Mesodermal cell (in vitro differentiated cells): ENCODE measurements around the gene ARMS2.

Source experiments
- H3K27ac ChIP-seq: 2 replicates; pipeline ENCODE4 v1.7.0; 2013; ENCODE audit warnings: mild to moderate bottlenecking, low read depth, low read length, moderate library complexity; ENCODE audit not compliant: severe bottlenecking
- H3K36me3 ChIP-seq: 2 replicates; pipeline ENCODE4 v1.7.1; 2013; ENCODE audit warnings: mild to moderate bottlenecking, low read length, moderate library complexity; ENCODE audit not compliant: control insufficient read depth, insufficient read depth
- H3K4me1 ChIP-seq: one replicate; pipeline ENCODE4 v1.7.1; 2013; ENCODE audit warnings: mild to moderate bottlenecking, low read length; ENCODE audit not compliant: insufficient read depth, control insufficient read depth, poor library complexity, severe bottlenecking
- H3K4me3 ChIP-seq: 2 replicates; pipeline ENCODE4 v1.7.0; 2013; ENCODE audit warnings: low read length, control low read depth, mild to moderate bottlenecking; ENCODE audit not compliant: insufficient read depth, poor library complexity, severe bottlenecking; ENCODE audit errors: extremely low read depth
- H3K9me3 ChIP-seq: 2 replicates; pipeline ENCODE4 v1.7.1; 2013; ENCODE audit warnings: mild to moderate bottlenecking, low read length, moderate library complexity; ENCODE audit not compliant: control insufficient read depth
- WGBS, 2 experiments: methylation state at CpG; one replicate each; pipeline ENCODE4 v1.1.5; 2013; ENCODE audit warnings: missing lambda C conversion rate in 2 of 2; ENCODE audit not compliant: insufficient coverage in 2 of 2; 5-methylcytosine and 5-hydroxymethylcytosine counted together

The ARMS2 gene

DNA sequence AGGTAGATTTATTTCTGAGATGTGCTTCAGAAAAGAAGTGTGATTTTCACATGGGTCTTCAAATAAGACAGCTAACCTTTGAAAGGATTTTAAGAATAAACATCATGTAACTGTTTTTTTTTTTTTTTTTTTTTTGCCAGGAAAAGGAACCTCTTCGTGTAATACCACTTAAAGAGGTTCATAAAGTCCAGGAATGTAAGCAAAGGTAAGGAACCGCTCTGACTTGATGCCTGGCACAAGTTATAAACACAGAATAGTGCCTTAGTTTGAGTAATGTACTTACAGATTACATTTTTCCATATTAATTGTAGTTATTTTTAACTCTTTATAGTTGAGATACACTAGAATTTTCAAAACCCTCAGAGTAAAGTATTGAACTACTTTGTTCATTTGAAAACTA lies 30.4 kb upstream of the ARMS2 start:
- Histone ChIP-seq H3K4me3 (no peak overlapping the region), H3K27ac (no peak overlapping the region), H3K36me3 (peaks cover 20% of the 10 kb centered on the region), H3K4me1 (no peaks in the 10 kb centered on the region), H3K9me3 (no peaks in the 10 kb centered on the region)
- WGBS, 2 experiments, result 93 to 100% methylated on average over 2 of the region's 2 CpGs

DNA sequence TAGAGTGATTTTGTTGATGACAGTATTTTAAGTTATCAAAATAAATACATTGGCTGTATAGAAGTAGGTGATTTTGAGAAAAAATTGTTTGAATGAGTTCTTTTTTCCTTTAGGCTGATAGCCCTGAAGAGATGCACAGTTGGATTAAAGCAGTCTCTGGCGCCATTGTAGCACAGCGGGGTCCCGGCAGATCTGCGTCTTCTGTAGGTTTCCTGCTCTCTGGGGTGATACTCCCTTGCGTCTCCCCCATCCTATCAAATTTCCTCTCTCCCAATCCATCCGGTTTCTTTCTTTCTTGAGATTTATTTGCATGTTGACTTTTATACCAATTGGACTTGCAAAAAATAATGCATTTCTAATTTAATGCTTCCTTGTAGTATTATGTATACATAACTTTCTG lies 27.6 kb upstream of the ARMS2 start:
- Histone ChIP-seq H3K4me1 (no peaks in the 10 kb centered on the region), H3K36me3 (peaks cover 17% of the 10 kb centered on the region), H3K27ac (no peak overlapping the region), H3K9me3 (no peaks in the 10 kb centered on the region), H3K4me3 (no peak overlapping the region)
- WGBS, 2 experiments, result 79 to 94% methylated on average over 4 of the region's 6 CpGs

DNA sequence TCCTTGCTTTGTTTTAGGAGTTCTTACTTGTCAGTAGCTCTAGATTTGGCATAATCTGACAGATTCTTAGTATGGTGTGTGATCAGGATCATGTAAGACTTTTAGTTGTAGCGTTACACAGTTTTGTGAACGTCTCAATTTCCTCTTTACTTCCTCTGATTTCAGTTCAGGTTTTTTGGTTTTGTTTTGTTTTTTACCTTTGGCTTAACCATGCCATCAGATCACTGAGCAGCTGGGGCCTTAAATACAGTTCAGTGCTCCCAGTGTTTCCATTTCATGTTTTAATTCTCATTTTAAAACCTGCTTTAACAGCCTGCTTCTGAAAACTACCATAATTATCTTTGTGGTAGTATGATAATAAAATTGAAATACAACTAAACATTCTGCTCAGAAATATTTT lies 27.2 kb upstream of the ARMS2 start:
- H3K4me1 ChIP-seq, result no peaks in the 10 kb centered on the region
- no CpG with 5 or more reads among the region's 2 CpGs for WGBS, 2 experiments
- peaks cover 17% of the 10 kb centered on the region for H3K36me3 ChIP-seq
- H3K27ac ChIP-seq, result no peak overlapping the region
- H3K9me3 ChIP-seq, result no peaks in the 10 kb centered on the region
- no peak overlapping the region for H3K4me3 ChIP-seq

DNA sequence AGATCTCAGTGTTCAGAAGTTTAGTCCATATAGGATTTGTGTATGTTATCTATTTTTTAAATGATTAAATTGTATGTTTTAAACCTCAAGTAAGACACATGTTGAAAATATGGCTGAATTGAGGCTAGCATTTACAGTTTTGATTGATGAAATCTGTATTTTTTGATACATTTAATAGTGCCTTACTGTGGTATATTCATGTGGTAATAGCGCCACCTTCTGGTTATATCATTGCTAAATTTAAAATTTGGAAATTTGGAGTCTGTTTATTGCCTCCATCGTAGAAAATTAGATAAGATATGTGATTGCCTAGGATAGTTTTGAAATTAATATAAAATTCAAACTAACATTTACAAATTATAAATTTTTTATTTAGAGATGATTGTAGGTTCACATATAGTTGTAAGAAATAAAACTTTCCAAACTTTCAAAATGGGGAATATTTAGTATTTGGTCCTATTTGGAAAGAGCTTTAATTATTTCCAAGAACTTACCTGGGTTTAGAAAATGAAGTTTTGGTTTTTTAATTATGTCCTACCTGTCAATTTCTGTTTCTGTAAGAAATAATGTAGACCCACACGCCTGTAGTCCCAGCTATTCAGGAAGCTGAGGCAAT lies 19.1 kb upstream of the ARMS2 start:
- no peaks in the 10 kb centered on the region for H3K9me3 ChIP-seq
- H3K4me3 ChIP-seq, result no peak overlapping the region
- no peak overlapping the region for H3K27ac ChIP-seq
- WGBS, 2 experiments, result 0% methylated on average over 1 of the region's 3 CpGs; no CpG with 5 or more reads in 1 of the 2 experiments
- no peaks in the 10 kb centered on the region for H3K4me1 ChIP-seq
- peaks cover 4% of the 10 kb centered on the region for H3K36me3 ChIP-seq

DNA sequence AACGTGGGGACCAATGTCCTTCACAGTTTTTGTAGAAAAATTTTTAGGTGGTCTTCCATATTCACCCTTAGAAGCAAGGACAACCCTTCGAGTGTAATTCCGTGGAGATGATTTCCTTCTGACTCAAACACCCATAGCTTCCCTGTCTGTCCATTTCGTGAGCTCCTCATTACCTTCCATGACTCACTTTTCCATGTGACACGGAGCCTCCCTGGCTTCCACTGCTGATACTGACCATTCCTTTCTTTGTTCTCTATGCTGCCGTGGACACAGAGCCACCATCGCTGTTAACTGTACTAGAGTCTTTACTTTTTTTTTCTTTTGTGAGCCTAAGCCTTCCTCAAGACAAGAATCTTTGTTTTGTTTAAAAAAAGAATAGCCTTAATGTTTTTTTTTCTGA lies 12.5 kb upstream of the ARMS2 start:
- Histone ChIP-seq H3K27ac (peak overlapping the region; percentile 58), H3K9me3 (peaks cover 7% of the 10 kb centered on the region), H3K4me1 (no peaks in the 10 kb centered on the region), H3K4me3 (no peak overlapping the region), H3K36me3 (peaks cover 4% of the 10 kb centered on the region)
- 82 to 87% methylated on average over 4 to 6 of the region's 7 CpGs for WGBS, 2 experiments

DNA sequence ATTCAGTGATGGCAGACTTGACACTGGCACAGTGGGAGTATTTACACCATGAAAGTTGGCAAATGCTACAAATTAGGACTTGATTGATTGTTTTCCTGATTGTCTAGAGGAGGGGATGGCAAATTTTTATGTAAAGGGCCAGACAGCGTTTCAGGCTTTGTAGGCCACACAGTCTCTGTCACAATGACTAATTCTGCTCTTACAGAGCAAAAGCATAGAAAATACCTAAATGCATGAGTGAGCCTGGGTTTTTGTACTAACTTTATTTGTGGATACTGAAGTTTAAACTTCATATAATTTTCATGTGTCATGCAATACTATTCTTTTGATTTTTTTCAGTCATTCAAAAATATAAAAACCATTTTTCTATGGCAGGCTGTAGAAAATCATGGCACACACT lies 9.0 kb upstream of the ARMS2 start:
- Histone ChIP-seq H3K36me3 (no peaks in the 10 kb centered on the region), H3K4me1 (peaks cover 8% of the 10 kb centered on the region), H3K9me3 (peaks cover 8% of the 10 kb centered on the region), H3K4me3 (no peak overlapping the region), H3K27ac (no peak overlapping the region)
- WGBS, 2 experiments, result no CpG with 5 or more reads among the region's 1 CpG

DNA sequence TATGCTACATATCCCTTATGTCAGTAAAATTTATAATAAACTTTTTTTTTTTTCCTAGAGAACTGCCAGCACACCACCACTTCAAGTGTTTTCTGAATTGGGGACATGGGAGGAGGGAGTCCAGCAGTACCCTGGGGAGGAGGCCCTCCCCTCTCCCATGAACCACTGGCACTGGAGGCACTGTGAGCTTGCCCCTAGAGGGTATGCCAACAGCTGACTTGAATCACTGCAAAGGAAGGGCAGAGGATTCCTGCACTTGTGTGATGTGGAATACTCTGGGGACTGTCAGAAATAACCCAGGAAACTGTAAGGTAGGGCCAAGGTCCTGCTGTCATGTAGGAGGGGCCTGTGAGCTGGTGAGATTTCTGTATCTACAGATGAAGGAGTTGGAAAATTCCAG lies 8.5 kb upstream of the ARMS2 start:
- Histone ChIP-seq H3K27ac (no peak overlapping the region), H3K9me3 (peaks cover 8% of the 10 kb centered on the region), H3K4me3 (no peak overlapping the region), H3K4me1 (peaks cover 12% of the 10 kb centered on the region), H3K36me3 (no peaks in the 10 kb centered on the region)

DNA sequence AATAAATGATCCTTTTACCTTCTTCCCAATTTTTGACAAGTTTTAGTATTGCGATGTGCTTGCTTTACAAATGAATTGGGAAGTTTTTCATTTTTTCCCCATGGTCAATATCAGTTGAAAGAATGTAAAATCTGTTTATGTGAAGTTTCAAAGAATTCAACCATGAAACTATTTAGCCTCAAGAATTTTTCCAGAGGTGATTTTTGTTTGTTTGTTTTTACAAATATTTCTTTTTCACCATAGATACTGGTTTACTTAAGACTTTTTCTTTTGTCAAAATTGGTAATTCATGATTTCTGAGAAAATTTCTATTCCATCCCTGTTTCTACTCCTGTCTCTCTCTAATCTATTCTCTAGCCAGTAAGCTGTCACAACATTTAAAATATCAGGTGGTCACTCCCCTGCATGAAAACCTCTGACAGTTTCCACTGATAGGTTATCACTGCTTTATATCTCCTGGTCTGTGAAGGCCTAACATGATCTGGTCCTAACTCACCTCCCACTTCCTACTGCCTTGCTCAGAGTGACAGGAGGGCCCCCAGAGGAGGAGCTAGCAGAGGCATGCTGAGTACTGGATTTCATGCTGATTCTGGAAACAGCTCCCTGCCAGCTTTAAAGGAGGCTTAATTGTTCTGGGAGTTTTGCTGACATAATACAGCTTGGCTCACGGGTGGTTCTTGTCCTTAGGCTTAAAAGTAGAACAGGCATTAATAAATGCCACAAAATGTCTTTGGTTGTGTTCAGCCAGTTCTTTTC lies 7.6 kb upstream of the ARMS2 start:
- H3K27ac ChIP-seq, result no peak overlapping the region
- H3K9me3 ChIP-seq, result peaks cover 8% of the 10 kb centered on the region
- no peak overlapping the region for H3K4me3 ChIP-seq
- no peaks in the 10 kb centered on the region for H3K36me3 ChIP-seq
- H3K4me1 ChIP-seq, result peaks cover 13% of the 10 kb centered on the region
- no CpG with 5 or more reads among the region's 2 CpGs for WGBS, 2 experiments

DNA sequence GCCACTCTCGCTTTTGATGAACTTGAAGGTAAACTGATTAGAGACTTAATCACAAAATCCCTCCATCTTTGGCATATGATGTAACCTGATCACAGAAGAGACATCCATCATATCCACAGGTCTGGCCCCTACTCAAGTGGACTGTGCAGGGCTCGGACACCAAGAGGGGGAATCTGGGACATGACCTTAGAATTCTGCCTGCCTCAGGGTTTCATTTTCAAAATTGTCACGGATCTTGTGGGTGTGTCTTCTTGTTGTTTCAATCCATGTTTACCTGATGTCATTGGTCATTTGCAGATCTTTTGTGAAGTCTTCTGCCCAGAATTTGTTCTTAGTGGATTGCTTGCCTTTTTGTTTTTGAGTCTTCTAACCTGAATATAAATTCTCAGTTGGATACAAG lies 5.9 kb upstream of the ARMS2 start:
- WGBS, 2 experiments, result 85 to 89% methylated on average over 2 to 3 of the region's 3 CpGs
- H3K36me3 ChIP-seq, result no peaks in the 10 kb centered on the region
- H3K4me1 ChIP-seq, result peaks cover 13% of the 10 kb centered on the region
- peaks cover 8% of the 10 kb centered on the region for H3K9me3 ChIP-seq
- H3K27ac ChIP-seq, result no peak overlapping the region
- no peak overlapping the region for H3K4me3 ChIP-seq

DNA sequence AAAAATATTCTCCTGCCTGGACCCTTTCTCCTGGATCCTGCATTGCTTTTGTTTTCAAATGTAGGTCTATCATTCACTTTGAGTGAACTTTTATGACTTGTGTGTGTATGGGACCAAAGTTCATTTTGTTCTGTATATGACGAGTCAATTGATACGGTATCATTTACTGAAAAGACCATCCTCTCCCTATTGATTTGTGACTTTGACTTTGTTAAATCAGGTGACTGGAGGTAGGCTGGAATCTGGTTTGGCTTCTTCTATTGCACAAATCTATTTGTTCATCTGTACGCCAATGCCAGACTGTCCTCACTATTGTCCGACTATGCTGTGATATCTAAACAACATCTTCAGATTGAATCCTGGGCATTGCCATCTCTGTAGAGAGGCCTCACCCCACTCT lies 5.3 kb upstream of the ARMS2 start:
- no peak overlapping the region for H3K4me3 ChIP-seq
- 94 to 100% methylated on average over 2 of the region's 4 CpGs for WGBS, 2 experiments
- peaks cover 13% of the 10 kb centered on the region for H3K4me1 ChIP-seq
- no peaks in the 10 kb centered on the region for H3K36me3 ChIP-seq
- peaks cover 8% of the 10 kb centered on the region for H3K9me3 ChIP-seq
- H3K27ac ChIP-seq, result no peak overlapping the region

DNA sequence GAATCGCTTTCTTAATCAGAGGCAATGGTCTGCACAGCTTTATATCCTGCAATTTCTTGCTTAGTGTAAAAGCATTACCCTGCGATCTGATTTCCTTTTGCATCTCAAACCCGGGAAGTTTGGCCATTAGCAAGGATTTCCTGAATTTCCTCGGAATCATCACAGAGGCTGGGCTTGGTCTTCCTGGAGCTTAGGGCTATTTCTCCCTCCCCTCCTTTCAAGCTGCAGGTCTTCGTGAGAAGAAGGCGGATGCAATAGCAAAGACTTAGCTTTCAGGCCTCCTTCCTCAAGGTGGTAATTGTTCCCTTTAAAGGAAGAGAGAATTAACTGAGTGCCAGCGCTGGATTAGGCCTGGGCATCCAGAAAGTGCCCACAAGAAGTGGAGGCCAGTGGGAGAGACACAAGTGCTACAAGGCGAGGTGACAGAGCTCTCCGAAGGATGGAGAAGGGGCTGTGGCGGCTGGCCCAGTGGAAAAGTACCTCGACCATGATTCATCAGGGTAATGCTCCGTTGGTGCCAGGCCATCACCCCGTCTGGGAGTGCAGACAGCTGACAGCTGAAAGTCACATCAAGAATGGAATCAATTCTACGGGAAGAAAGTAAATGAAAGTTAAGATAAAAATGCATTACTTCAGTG lies 4.0 kb upstream of the ARMS2 start:
- Histone ChIP-seq H3K27ac (no peak overlapping the region), H3K4me3 (no peak overlapping the region), H3K9me3 (peaks cover 8% of the 10 kb centered on the region), H3K4me1 (peaks cover 13% of the 10 kb centered on the region), H3K36me3 (no peaks in the 10 kb centered on the region)
- 87 to 96% methylated on average over 10 to 11 of the region's 14 CpGs for WGBS, 2 experiments
